HL-60 (cell line): Measurements from ENCODE around the gene WDFY4.

ENCODE experiments used
- CTCF ChIP-seq: IDR thresholded peaks from one replicate; pipeline ENCODE4 v1.5.1; 2011; ENCODE audit warnings: low read length, control low read depth, inconsistent platforms; ENCODE audit not compliant: insufficient read depth
- GABPA ChIP-seq: IDR thresholded peaks from 2 replicates; pipeline ENCODE4 v1.6.1; 2012; ENCODE audit warnings: low read depth
- SPI1 ChIP-seq: IDR thresholded peaks from 2 replicates; pipeline ENCODE4 v1.6.1; 2012; ENCODE audit warnings: low read depth, mild to moderate bottlenecking, borderline replicate concordance

GRCh38 chr10:48735836-48736390, 51.2 kb downstream of the WDFY4 start:
- TF ChIP-seq CTCF (no peak), SPI1 (no peak), GABPA (no peak)
